GM12891 (cell line): ENCODE data around the gene GABRR3.

Experiments used
- PAX5 ChIP-seq: IDR thresholded peaks from 2 replicates; pipeline ENCODE4 v1.6.1; 2011; ENCODE audit warnings: low read length, moderate library complexity, mild to moderate bottlenecking; ENCODE audit not compliant: insufficient read depth, severe bottlenecking
- POLR2A ChIP-seq: IDR thresholded peaks from 2 replicates; pipeline ENCODE4 v1.6.1; 2011; ENCODE audit warnings: low read depth, low read length, control low read depth
- POLR2AphosphoS5 ChIP-seq: IDR thresholded peaks from 2 replicates; pipeline ENCODE4 v1.6.1; 2011; ENCODE audit warnings: low read depth, low read length, control low read depth
- SPI1 ChIP-seq: IDR thresholded peaks from 2 replicates; pipeline ENCODE4 v1.6.1; 2011; ENCODE audit warnings: low read depth, low read length, control low read depth
- TAF1 ChIP-seq: IDR thresholded peaks from 2 replicates; pipeline ENCODE4 v1.6.1; 2011; ENCODE audit warnings: low read depth, low read length, control low read depth

DNA sequence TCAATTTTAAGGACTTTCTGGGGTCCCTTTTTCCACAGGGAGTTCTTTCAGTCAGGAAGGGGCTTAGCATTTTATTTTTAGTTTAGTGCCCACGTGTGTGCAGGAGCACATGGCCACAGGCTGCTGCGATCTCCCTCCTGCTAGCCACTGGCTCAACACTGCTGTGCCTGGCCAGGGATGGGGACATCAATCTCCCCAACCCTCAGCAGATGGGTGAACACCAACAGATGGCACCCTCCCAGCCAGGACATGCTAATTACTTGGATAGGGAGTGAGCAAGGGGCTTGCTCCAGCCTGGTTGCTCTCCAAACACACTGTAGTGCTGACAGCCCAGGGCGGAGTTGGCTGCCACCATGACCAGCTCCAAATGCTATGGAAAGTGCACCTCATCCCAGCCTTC lies 55.5 kb downstream of the GABRR3 start:
- TF ChIP-seq SPI1 (no peak), TAF1 (no peak), POLR2A (no peak), POLR2AphosphoS5 (no peak), PAX5 (no peak)
